ENCODE results near the gene PGM5.
"Not testable (repeated sequence)": the region's sequence is repeated elsewhere in the genome, so short reads cannot be mapped to it uniquely, and the experiment has no call there.

Gene PGM5

DNA sequence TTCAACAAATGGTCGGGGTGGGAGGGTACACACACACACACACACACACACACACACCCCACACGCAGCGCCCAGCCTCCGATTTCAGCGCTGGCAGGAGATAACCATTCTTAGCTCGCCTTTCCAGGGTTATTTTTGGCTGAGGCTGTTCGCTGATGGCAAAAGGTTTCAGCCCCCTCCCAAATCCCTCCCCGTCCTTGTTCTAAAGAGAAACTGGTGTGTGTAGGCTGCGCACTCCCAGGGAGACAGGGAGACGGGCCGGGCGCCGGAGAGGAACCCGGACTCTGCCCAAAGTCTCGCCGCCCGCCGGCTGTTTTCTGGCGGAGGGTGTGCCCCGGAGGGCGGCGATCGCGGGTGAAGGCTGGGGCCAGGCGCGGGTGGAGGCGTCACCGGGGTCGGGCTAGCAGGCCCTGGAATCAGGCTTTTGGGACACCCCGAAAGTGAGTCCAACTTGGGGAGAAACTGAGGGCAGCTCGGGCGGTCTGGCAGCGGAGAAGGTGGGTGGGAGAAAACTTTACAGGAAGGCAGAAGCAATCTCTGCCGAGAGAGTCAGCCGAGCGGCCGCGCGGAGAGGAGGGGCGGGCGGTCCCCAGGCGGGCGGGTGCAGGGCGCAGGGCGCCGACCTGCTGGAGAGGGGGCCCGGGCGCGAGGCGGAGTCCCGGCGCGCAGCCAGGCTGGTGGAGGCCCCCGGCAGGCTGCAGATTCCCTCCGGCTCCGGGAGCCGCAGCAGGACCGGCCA is at the start of gene PGM5:
Gene PGM5, plus strand, starts transcription at position 232 of the 739 bp plus-strand sequence. CDS start 517 bp downstream, outside the sequence.
- DNase-seq (ENCODE audit: low spot score) = not testable (repeated sequence)

GRCh38 chr9:68307127-68307526 is 49.3 kb upstream of the PGM5 start:
- not testable (repeated sequence) for DNase-seq (ENCODE audit: low spot score)

DNA sequence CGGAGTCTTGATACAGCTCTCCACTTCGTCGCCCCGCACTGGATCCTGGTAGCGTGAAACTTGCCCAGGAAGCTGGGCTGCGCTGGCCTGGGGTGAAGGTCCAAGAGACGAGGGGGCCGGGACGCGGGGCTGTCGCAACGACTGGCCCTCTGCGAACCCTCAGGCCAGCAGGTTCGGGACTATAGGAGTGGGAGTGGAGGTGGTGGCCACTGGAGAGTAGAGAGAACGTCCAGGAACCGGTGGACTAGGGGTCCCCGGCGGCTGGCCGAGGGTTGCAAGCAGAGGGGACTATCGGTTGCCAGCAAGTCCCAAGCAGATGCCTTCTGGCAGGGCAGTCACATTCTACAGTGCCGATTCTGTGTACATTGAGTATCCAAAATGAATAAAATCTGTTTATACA is 48.8 kb upstream of the PGM5 start:
- not testable (repeated sequence) for DNase-seq (ENCODE audit: low spot score)

- DNase-seq (ENCODE audit: low spot score) = not testable (repeated sequence)
These were observed 45.2 kb upstream of the PGM5 start for GRCh38 chr9:68311208-68311607.

- DNase-seq (ENCODE audit: low spot score) = not testable (repeated sequence)
These were observed 38.2 kb upstream of the PGM5 start for GRCh38 chr9:68318209-68318608.

- not testable (repeated sequence) for DNase-seq (ENCODE audit: low spot score)
These were observed 32.7 kb upstream of the PGM5 start for GRCh38 chr9:68323749-68324148.

- not testable (repeated sequence) for DNase-seq (ENCODE audit: low spot score)
These were observed 31.9 kb upstream of the PGM5 start for GRCh38 chr9:68324518-68324917.

GRCh38 chr9:68329106-68329505 is 27.3 kb upstream of the PGM5 start:
- DNase-seq (ENCODE audit: low spot score) = not testable (repeated sequence)

GRCh38 chr9:68330531-68331173 is 25.8 kb upstream of the PGM5 start:
- DNase-seq (ENCODE audit: low spot score) = not testable (repeated sequence)

DNA sequence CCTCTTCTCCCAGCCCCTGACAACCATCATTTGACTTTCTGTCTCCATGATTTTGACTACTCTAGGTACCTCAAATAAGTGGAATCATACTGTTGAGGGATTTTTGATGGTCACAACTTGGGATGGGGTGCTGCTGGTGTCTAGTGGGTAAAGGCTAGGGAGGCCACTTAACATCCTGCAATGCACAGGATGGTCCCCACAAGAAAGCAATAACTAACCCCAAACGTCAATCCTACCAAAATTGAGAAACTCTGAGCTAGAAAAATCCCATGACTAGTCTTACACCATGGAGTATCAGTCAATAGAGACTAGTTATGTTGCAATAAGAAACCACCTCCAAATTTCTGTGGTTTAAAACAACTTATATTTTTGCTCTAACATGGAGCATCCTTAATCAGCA is 24.3 kb upstream of the PGM5 start:
- not testable (repeated sequence) for DNase-seq (ENCODE audit: low spot score)

- DNase-seq (ENCODE audit: low spot score) = not testable (repeated sequence)
These were observed 20.5 kb upstream of the PGM5 start for GRCh38 chr9:68335935-68336334.

- not testable (repeated sequence) for DNase-seq (ENCODE audit: low spot score)
These were observed 19.6 kb upstream of the PGM5 start for GRCh38 chr9:68336639-68337339.

GRCh38 chr9:68338000-68338399 is 18.4 kb upstream of the PGM5 start:
- DNase-seq (ENCODE audit: low spot score) = not testable (repeated sequence)

- DNase-seq (ENCODE audit: low spot score) = not testable (repeated sequence)
These were observed 14.0 kb upstream of the PGM5 start for GRCh38 chr9:68342265-68343025.

GRCh38 chr9:68343242-68343641 is 13.2 kb upstream of the PGM5 start:
- DNase-seq (ENCODE audit: low spot score) = not testable (repeated sequence)

DNA sequence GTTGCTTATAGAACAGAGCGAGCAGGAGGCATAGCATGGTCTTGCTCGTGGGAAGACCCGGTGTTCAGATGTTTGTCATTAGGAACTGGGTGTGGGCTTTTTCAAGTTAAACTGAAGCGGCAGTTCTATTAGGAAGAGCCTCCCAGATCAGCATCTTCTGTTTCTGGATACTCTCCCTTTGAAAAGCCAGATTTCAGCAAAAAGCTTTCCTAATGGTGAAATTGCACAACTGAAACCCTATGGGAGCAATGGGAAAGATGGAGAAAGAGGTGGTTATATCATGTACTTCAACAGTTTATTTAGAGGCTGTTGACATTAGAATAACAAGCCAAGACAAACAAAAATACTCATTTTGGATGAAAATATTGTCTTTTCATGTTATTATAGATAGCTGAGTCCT is 12.4 kb upstream of the PGM5 start:
- DNase-seq (ENCODE audit: low spot score) = not testable (repeated sequence)

DNA sequence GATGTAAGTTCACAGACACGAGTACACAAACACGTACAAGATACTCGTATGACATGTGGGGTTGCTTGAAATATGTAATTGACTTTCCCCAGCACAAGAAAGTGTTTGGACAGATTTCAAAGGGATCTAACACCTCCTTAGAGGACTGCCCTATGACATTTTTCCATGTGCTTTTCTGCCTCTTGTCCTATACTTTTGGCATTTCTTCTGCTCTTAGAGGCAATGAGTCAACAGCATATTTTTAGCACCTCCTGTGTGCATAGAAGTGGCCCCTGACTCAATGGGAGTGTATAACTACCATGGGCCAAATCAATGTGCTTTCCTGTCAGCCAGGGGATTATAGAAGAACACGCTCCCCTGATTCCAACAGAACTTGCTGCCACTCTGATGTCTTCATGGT is 4.7 kb upstream of the PGM5 start:
- not testable (repeated sequence) for DNase-seq (ENCODE audit: low spot score)

DNA sequence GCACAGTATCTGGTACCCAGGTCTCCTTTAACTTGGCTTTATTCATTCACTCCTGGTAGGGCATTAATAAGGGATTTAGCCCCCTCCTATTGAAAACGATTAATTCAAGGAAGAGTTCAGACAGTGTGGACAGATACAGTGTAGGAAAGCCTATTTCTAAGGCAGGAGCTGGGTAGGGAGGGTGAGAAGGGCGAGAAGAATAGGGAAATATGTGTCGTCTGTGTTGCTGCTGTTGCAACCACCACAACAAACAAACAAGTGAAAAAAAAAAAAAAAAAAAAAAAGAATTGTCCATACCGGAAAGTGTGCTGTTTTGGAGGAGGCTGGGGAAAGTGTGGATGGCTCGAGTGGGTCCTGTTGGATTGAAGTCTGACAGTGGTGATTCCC is 425 bp upstream of the PGM5 start:
- not testable (repeated sequence) for DNase-seq (ENCODE audit: low spot score)

DNA sequence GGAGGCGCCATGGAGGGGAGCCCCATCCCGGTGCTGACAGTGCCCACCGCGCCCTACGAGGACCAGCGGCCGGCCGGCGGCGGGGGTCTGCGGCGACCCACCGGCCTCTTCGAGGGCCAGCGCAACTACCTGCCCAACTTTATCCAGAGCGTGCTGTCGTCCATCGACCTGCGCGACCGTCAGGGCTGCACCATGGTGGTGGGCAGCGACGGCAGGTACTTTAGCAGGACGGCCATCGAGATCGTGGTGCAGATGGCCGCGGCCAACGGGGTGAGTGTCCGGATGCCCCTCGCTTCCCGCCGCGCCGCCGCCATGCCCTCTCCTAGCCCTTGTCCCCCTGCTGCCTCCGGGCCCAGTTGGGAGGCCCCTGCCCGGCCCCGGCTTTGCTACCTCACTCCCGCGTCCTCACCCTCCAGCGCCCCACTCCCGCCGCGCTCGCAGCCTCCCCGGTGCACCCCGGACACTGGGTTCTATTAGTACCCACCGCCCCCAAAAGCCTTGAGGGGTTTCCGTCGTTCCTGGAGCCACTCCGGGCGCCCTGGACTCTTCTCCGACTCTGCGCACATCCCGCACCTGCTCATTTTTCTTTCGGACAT is 806 bp downstream of the PGM5 start:
- DNase-seq (ENCODE audit: low spot score) = not testable (repeated sequence)

- DNase-seq (ENCODE audit: low spot score) = not testable (repeated sequence)
These were observed 10.6 kb downstream of the PGM5 start for GRCh38 chr9:68366933-68367547.

GRCh38 chr9:68375789-68376188 is 19.4 kb downstream of the PGM5 start:
- DNase-seq (ENCODE audit: low spot score) = not testable (repeated sequence)
